ENCODE measurements around the gene POLQ.
A peak's percentile ranks its signal among the peaks of the same experiment; 100 is the strongest.
"Not testable (repeated sequence)": the region's sequence is repeated elsewhere in the genome, so short reads cannot be mapped to it uniquely, and the experiment has no call there.

POLQ gene

GRCh38 chr3:121508389-121508788 is 37.4 kb downstream of the POLQ start:
- no peak for DNase-seq (ENCODE audit: low read depth in 2 of 2)

GRCh38 chr3:121505256-121505655 is 40.5 kb downstream of the POLQ start:
- DNase-seq (ENCODE audit: low read depth in 2 of 2) = no peak

- DNase-seq (ENCODE audit: low read depth in 2 of 2) = no peak
Measured at GRCh38 chr3:121504618-121505017, 41.2 kb downstream of the POLQ start.

- DNase-seq (ENCODE audit: low read depth in 2 of 2) = no peak
Measured at GRCh38 chr3:121496786-121497185, 49.0 kb downstream of the POLQ start.

GRCh38 chr3:121493431-121493830 is 52.4 kb downstream of the POLQ start:
- no peak for DNase-seq (ENCODE audit: low read depth in 2 of 2)

GRCh38 chr3:121491683-121492320 is 54.0 kb downstream of the POLQ start:
- DNase-seq (ENCODE audit: low read depth in 2 of 2) = no peak

- DNase-seq (ENCODE audit: low read depth in 2 of 2) = no peak
Measured at GRCh38 chr3:121490161-121490560, 55.6 kb downstream of the POLQ start.

GRCh38 chr3:121488628-121489027 is 57.2 kb downstream of the POLQ start:
- DNase-seq (ENCODE audit: low read depth in 2 of 2) = no peak

- DNase-seq (ENCODE audit: low read depth in 2 of 2) = no peak
Measured at GRCh38 chr3:121483290-121483689, 62.5 kb downstream of the POLQ start.

GRCh38 chr3:121482660-121483059 is 63.1 kb downstream of the POLQ start:
- no peak for DNase-seq (ENCODE audit: low read depth in 2 of 2)

- DNase-seq (ENCODE audit: low read depth in 2 of 2) = no peak
Measured at GRCh38 chr3:121481106-121481880, 64.5 kb downstream of the POLQ start.

- no peak for DNase-seq (ENCODE audit: low read depth in 2 of 2)
Measured at GRCh38 chr3:121477589-121477988, 68.2 kb downstream of the POLQ start.

- no peak for DNase-seq (ENCODE audit: low read depth in 2 of 2)
Measured at GRCh38 chr3:121473001-121473400, 72.8 kb downstream of the POLQ start.

- DNase-seq (ENCODE audit: low read depth in 2 of 2) = no peak
Measured at GRCh38 chr3:121467085-121467484, 78.7 kb downstream of the POLQ start.

GRCh38 chr3:121463745-121464144 is 82.0 kb downstream of the POLQ start:
- no peak for DNase-seq (ENCODE audit: low read depth in 2 of 2)

- DNase-seq (ENCODE audit: low read depth in 2 of 2) = no peak
Measured at GRCh38 chr3:121462565-121462964, 83.2 kb downstream of the POLQ start.

- not testable (repeated sequence) for DNase-seq (ENCODE audit: low read depth in 2 of 2)
Measured at GRCh38 chr3:121451752-121452151, 94.0 kb downstream of the POLQ start.

- no peak for DNase-seq (ENCODE audit: low read depth in 2 of 2)
Measured at GRCh38 chr3:121443456-121443855, 102.3 kb downstream of the POLQ start.

GRCh38 chr3:121436641-121437040 is 109.1 kb downstream of the POLQ start:
- no peak for DNase-seq (ENCODE audit: low read depth in 2 of 2)

GRCh38 chr3:121436074-121436473 is 109.7 kb downstream of the POLQ start:
- DNase-seq (ENCODE audit: low read depth in 2 of 2) = no peak

- DNase-seq (ENCODE audit: low read depth in 2 of 2) = peak in 1 of 2 donors; percentile 9
Measured at GRCh38 chr3:121431726-121432517, 113.9 kb downstream of the POLQ start.

GRCh38 chr3:121430664-121431215 is 115.0 kb downstream of the POLQ start:
- DNase-seq (ENCODE audit: low read depth in 2 of 2) = no peak
